Coronary artery (tissue), 2 donors: Measurements from ENCODE around the gene MMAB.

Experiments
- DNase-seq: peaks from one replicate; pipeline ENCODE4 v3.0.0-alpha.2; 2017; ENCODE audit warnings: low spot score
- H3K27ac ChIP-seq, 2 donors: fragments of 200-600 bp; sonication (generic); one replicate each; pipeline ENCODE4 v1.5.1; 2016 to 2019
- H3K4me3 ChIP-seq: fragments of 200-600 bp; sonication (generic); 2 replicates; pipeline ENCODE4 v1.5.1; 2016; ENCODE audit warnings: mild to moderate bottlenecking, moderate library complexity
- CTCF ChIP-seq: fragments of 200-600 bp; sonication (generic); IDR thresholded peaks from one replicate; pipeline ENCODE4 v1.5.1; 2019; ENCODE audit warnings: antibody characterized with exemption

Gene MMAB

GRCh38 chr12:109535231-109535862, 38.0 kb downstream of the MMAB start:
- H3K27ac ChIP-seq = no peak overlapping the region

DNA sequence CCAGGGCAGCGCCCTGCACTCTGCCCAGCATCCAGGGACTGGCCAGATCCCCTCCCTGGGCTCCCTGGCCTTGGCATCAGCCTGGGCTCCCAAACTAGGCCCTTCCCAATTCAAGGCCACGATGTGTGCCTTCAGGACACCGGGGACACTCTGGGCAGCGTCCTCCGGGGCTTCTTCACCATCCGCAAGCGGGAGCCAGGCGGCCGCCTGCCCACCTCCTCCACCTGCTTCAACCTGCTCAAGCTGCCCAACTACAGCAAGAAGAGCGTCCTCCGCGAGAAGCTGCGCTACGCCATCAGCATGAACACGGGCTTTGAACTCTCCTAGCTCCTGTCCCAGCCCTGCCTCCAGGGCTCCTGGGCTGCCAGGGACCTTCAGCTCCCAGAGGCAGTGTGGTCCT, 38.8 kb downstream of the MMAB start:
- H3K4me3 ChIP-seq = no peak overlapping the region
- TF ChIP-seq CTCF = no peak
- DNase-seq = no peak
- no peak overlapping the region for H3K27ac ChIP-seq

More at GRCh38 chr12:109535231-109535862, 38.0 kb downstream of the MMAB start:
- DNase-seq = no peak
- H3K4me3 ChIP-seq = no peak overlapping the region
- TF ChIP-seq CTCF = no peak

GRCh38 chr12:109533487-109533740, 39.9 kb downstream of the MMAB start:
- TF ChIP-seq CTCF = no peak
- no peak overlapping the region for H3K27ac ChIP-seq
- no peak overlapping the region for H3K4me3 ChIP-seq
- DNase-seq = no peak

DNA sequence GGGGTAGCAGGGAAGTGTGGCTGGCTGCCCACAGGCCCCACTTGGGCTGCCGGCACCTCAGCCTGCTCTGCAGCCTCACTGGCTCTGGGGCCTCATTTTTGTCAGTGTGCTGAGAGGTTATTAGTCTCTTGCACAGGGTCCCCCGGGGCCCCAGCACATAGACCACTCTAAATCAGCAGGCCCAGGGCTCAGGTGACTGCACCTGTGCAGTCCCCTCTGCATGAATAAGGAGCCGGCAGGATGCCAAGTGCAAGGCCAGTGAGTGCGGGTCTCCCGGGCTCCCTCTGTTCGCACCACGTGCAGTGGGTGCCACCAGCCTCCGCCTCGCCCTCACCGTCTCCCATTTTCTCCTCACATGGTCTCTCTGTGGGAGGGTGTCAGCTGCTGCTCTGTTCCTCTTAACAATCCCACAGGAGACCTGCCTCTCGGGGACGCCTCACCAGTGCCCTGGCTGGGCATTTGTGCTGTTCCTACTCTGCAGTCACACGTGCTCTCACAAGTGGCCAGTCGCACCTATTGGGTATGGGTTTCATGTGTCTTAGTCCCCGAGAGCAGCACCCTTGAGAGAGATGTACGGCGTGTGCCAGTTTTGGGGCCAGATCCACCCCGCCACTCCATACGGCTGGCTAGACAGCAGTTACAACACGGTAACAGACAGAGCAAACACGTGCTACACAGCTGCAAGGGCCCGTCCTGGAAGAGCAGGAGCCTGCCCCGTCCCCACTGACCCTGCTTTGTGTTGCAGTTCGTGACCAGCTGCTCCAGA, 40.4 kb downstream of the MMAB start:
- Histone ChIP-seq H3K4me3 (no peak overlapping the region), H3K27ac (no peak overlapping the region)
- no peak for TF ChIP-seq CTCF
- DNase-seq = no peak

DNA sequence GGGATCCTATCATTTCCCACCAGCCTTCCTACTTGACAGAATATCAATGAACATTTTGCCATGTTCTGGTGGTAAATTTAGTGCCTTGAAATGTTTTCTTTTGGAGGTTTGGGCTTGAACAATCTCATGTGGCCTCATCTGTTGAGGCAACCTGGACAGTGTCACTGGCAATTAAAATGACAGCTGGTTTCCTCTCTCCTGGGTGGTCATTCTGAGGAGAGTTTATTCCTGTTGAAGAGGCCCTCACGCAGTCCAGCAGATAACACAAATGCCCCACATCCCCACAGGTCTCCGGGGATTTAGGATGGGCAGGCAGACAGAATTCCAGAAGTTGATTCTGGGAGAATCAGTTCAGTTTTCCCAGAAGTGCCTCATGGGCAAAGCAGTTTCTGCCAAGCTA, 41.9 kb downstream of the MMAB start:
- H3K27ac ChIP-seq = no peak overlapping the region
- TF ChIP-seq CTCF = no peak
- no peak for DNase-seq
- no peak overlapping the region for H3K4me3 ChIP-seq

DNA sequence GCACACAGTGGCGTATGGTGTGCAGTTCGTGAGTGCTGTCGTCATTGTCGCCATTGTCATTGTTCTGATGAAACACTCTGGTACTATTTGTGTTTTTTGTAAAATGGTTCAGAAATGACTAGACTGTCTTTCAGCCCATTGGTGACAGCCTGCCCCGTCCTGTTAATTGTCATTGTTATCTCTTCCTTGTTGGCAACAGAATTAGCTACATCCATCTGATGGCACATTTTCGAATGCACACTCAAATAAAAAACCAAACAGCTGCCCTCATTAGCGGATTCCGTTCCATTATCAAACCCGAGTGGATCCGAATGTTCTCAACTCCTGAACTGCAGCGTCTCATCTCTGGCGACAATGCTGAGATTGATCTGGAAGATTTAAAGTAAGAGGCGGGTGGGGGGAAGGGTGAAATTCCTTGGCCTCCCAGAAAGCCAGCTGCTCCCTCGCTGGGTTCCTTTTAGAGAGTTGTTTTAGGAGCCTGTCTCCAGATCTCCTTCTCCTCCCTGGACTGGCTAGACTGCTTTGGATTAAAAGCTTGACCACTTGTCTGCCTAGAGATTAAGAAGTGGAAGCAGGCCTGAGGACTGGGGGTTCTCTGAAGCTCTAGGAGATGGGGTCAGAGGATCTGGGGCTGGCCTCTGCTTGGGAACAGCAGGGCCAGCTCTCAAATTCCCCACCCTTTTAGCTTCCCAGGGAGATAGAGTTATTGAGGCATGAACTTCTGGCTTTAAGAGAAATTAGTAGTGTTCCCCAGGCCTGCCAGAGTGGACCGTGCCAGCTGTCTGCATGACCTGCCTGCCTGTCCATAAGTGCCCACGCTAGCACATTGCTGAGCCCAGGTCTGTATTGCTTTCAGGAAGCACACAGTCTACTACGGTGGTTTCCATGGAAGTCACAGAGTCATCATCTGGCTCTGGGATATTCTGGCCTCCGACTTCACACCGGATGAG, 43.3 kb downstream of the MMAB start:
- Histone ChIP-seq H3K27ac (no peak overlapping the region), H3K4me3 (no peak overlapping the region)
- DNase-seq = no peak
- TF ChIP-seq CTCF = no peak
